ENCODE data around the gene PDLIM5. TPM values are rescaled to one million over a fixed set of nuclear protein-coding genes. Genes with fewer than 3 reads are reported as not detected.
A peak's percentile ranks its signal among the peaks of the same experiment; 100 is the strongest.
"Not testable (repeated sequence)": the region's sequence is repeated elsewhere in the genome, so short reads cannot be mapped to it uniquely, and the experiment has no call there.

The PDLIM5 gene
- 100 to 1,000 TPM; 473 to 833 (median 673) TPM for total RNA-seq

- Histone ChIP-seq H3K27ac (peak within 1 kb of the TSS; percentile 93 to 99 (median 99)), H3K9me3 (no peaks in the 10 kb centered on the region), H3K27me3 (no peaks in the 10 kb centered on the region), H3K36me3 (peaks cover 0 to 7% of the 10 kb centered on the region in 2 donors), H3K4me1 (peaks cover 28 to 43% of the 10 kb centered on the region in 2 donors), H3K4me3 (peak within 1 kb of the TSS; percentile 81 to 96 (median 90))
- intact Hi-C loops (cut with DNase I; ENCODE audit: low total_unique reads) (loop anchor here (2.0 to 5.0 kb wide), 2 partner anchors 43 to 145 kb away; no protein-coding TSS in a partner anchor), in situ Hi-C loops (cut with MboI; ENCODE audit: low sequenced_read_pairs in 4 of 4) (no loop called here)
- TF ChIP-seq CTCF (IDR thresholded peaks at IDR 0.05 in 4 of 5, conservative IDR thresholded peaks at IDR 0.05 in 1 of 5): no peak
- TF ChIP-seq POLR2A (IDR thresholded peaks at IDR 0.05): peak; percentile 99
- peak; percentile 74 to 78 for ATAC-seq
- DNase-seq: peak; percentile 88 to 92
These were observed at the start of gene PDLIM5 for GRCh38 chr4:94451695-94452475. TSS of gene PDLIM5 (plus strand) at chr4:94451942. CDS start at chr4:94455289, 3,347 bp downstream.

- H3K4me3 ChIP-seq; intact Hi-C loops (cut with DNase I; ENCODE audit: low total_unique reads); ATAC-seq; H3K27ac ChIP-seq; DNase-seq; H3K36me3 ChIP-seq; H3K27me3 ChIP-seq; H3K9me3 ChIP-seq: not testable (repeated sequence)
- peaks cover 2 to 10% of the 10 kb centered on the region in 2 donors for H3K4me1 ChIP-seq
- in situ Hi-C loops (cut with MboI; ENCODE audit: low sequenced_read_pairs in 4 of 4): loop anchor here in 1 of 4 donors (10.0 kb wide), 1 partner anchor 192 kb away; no protein-coding TSS in a partner anchor
These were observed 49.3 kb upstream of the PDLIM5 start for GRCh38 chr4:94402439-94402838.

GRCh38 chr4:94403751-94404150 lies 48.0 kb upstream of the PDLIM5 start:
- in situ Hi-C loops (cut with MboI; ENCODE audit: low sequenced_read_pairs in 4 of 4): loop anchor here in 1 of 4 donors (10.0 kb wide), 1 partner anchor 191 kb away; no protein-coding TSS in a partner anchor

GRCh38 chr4:94406668-94407437 lies 44.9 kb upstream of the PDLIM5 start:
- H3K4me1 ChIP-seq: peaks cover 34 to 36% of the 10 kb centered on the region in 2 donors
- peak; percentile 49 to 56 for ATAC-seq

More at GRCh38 chr4:94403751-94404150, 48.0 kb upstream of the PDLIM5 start:
- H3K36me3 ChIP-seq: no peaks in the 10 kb centered on the region
- intact Hi-C loops (cut with DNase I; ENCODE audit: low total_unique reads): no loop called here
- TF ChIP-seq POLR2A (IDR thresholded peaks at IDR 0.05): no peak
- no peak for TF ChIP-seq CTCF (IDR thresholded peaks at IDR 0.05 in 4 of 5, conservative IDR thresholded peaks at IDR 0.05 in 1 of 5)
- ATAC-seq: no peak
- H3K4me1 ChIP-seq: peaks cover 13 to 24% of the 10 kb centered on the region in 2 donors
- H3K9me3 ChIP-seq: no peaks in the 10 kb centered on the region
- H3K27ac ChIP-seq: no peak overlapping the region
- H3K4me3 ChIP-seq: no peak overlapping the region
- no peak for DNase-seq
- H3K27me3 ChIP-seq: no peaks in the 10 kb centered on the region

More at GRCh38 chr4:94406668-94407437, 44.9 kb upstream of the PDLIM5 start:
- peak; percentile 65 to 79 for DNase-seq
- H3K36me3 ChIP-seq: no peaks in the 10 kb centered on the region
- TF ChIP-seq POLR2A (IDR thresholded peaks at IDR 0.05): no peak
- peak; percentile 71 to 92 (median 78) for TF ChIP-seq CTCF (IDR thresholded peaks at IDR 0.05 in 4 of 5, conservative IDR thresholded peaks at IDR 0.05 in 1 of 5)
- H3K4me3 ChIP-seq: peak overlapping the region; percentile 23 to 29 (median 26)
- no peaks in the 10 kb centered on the region for H3K9me3 ChIP-seq
- H3K27me3 ChIP-seq: no peaks in the 10 kb centered on the region
- in situ Hi-C loops (cut with MboI; ENCODE audit: low sequenced_read_pairs in 4 of 4): loop anchor here (5.0 to 10.0 kb wide), 2 partner anchors 188 to 190 kb away; no protein-coding TSS in a partner anchor
- peak overlapping the region; percentile 87 to 94 (median 88) for H3K27ac ChIP-seq
- intact Hi-C loops (cut with DNase I; ENCODE audit: low total_unique reads): loop anchor here (1.0 to 5.0 kb wide), 3 partner anchors 130 to 200 kb away; partner anchors contain the start of gene SMARCAD1
